ENCODE measurements around the gene YAF2.

The YAF2 gene

GRCh38 chr12:42270596-42270995, 32.5 kb upstream of the YAF2 start:
- no peak for TF ChIP-seq CTCF (IDR thresholded peaks at IDR 0.05)

GRCh38 chr12:42267413-42268190, 29.6 kb upstream of the YAF2 start:
- TF ChIP-seq CTCF (IDR thresholded peaks at IDR 0.05): no peak
- Histone ChIP-seq H3K4me3 (no peak overlapping the region), H3K27ac (no peak overlapping the region)
- DNase-seq (ENCODE audit: low spot score): no peak

More at GRCh38 chr12:42270596-42270995, 32.5 kb upstream of the YAF2 start:
- H3K4me3 ChIP-seq: no peak overlapping the region
- no peak for DNase-seq (ENCODE audit: low spot score)
- H3K27ac ChIP-seq: no peak overlapping the region

GRCh38 chr12:42266579-42267230, 28.7 kb upstream of the YAF2 start:
- no peak overlapping the region for H3K27ac ChIP-seq
- no peak for DNase-seq (ENCODE audit: low spot score)
- no peak overlapping the region for H3K4me3 ChIP-seq
- no peak for TF ChIP-seq CTCF (IDR thresholded peaks at IDR 0.05)

GRCh38 chr12:42262271-42262670, 24.2 kb upstream of the YAF2 start:
- no peak overlapping the region for H3K27ac ChIP-seq
- no peak for DNase-seq (ENCODE audit: low spot score)
- H3K4me3 ChIP-seq: no peak overlapping the region
- TF ChIP-seq CTCF (IDR thresholded peaks at IDR 0.05): no peak

- H3K27ac ChIP-seq: no peak overlapping the region
- no peak for DNase-seq (ENCODE audit: low spot score)
- no peak for TF ChIP-seq CTCF (IDR thresholded peaks at IDR 0.05)
Observed at GRCh38 chr12:42261708-42262107, 23.7 kb upstream of the YAF2 start.

GRCh38 chr12:42260518-42260917, 22.5 kb upstream of the YAF2 start:
- Histone ChIP-seq H3K27ac (no peak overlapping the region), H3K4me3 (no peak overlapping the region)
- DNase-seq (ENCODE audit: low spot score): no peak
- TF ChIP-seq CTCF (IDR thresholded peaks at IDR 0.05): no peak

More at GRCh38 chr12:42261708-42262107, 23.7 kb upstream of the YAF2 start:
- no peak overlapping the region for H3K4me3 ChIP-seq

GRCh38 chr12:42259699-42260098, 21.7 kb upstream of the YAF2 start:
- H3K4me3 ChIP-seq: no peak overlapping the region
- no peak overlapping the region for H3K27ac ChIP-seq
- TF ChIP-seq CTCF (IDR thresholded peaks at IDR 0.05): no peak
- no peak for DNase-seq (ENCODE audit: low spot score)
